Hepatocyte (in vitro differentiated cells): Measurements from ENCODE around the gene EPHA8. TPM values are rescaled to one million over a fixed set of nuclear protein-coding genes. Genes with fewer than 3 reads are reported as not detected.

Source experiments
- DNase-seq: peaks from one replicate; pipeline ENCODE4 v3.0.0-alpha.2; 2016; ENCODE audit warnings: low spot score
- H2AFZ ChIP-seq: fragments of 200-600 bp; sonication (generic); 2 replicates; pipeline ENCODE4 v1.6.0; 2016; ENCODE audit warnings: antibody characterized with exemption, mild to moderate bottlenecking
- H3K27ac ChIP-seq: fragments of 200-600 bp; sonication (generic); 2 replicates; pipeline ENCODE4 v1.5.1; 2016; ENCODE audit warnings: mild to moderate bottlenecking
- H3K27me3 ChIP-seq: fragments of 200-600 bp; sonication (generic); 2 replicates; pipeline ENCODE4 v1.6.1; 2016
- H3K36me3 ChIP-seq: fragments of 200-600 bp; sonication (generic); replicated peaks from 2 replicates; pipeline ENCODE4 v1.5.1; 2016; ENCODE audit warnings: low read depth; ENCODE audit not compliant: insufficient read depth
- H3K4me1 ChIP-seq: fragments of 200-600 bp; sonication (generic); 2 replicates; pipeline ENCODE4 v1.5.1; 2016; ENCODE audit warnings: mild to moderate bottlenecking, moderate library complexity; ENCODE audit not compliant: insufficient read depth
- H3K4me2 ChIP-seq: fragments of 200-600 bp; sonication (generic); 2 replicates; pipeline ENCODE4 v1.6.0; 2016
- H3K4me3 ChIP-seq: fragments of 200-600 bp; sonication (generic); 2 replicates; pipeline ENCODE4 v1.5.1; 2016; ENCODE audit warnings: mild to moderate bottlenecking
- H3K79me2 ChIP-seq: fragments of 200-600 bp; sonication (generic); 2 replicates; pipeline ENCODE4 v1.6.0; 2017; ENCODE audit warnings: mild to moderate bottlenecking
- H3K9me2 ChIP-seq: fragments of 200-600 bp; sonication (generic); replicated peaks from 2 replicates; pipeline ENCODE4 v1.6.0; 2017; ENCODE audit warnings: mild to moderate bottlenecking; ENCODE audit not compliant: insufficient read depth
- H3K9me3 ChIP-seq: fragments of 200-600 bp; sonication (generic); 2 replicates; pipeline ENCODE4 v1.5.1; 2016; ENCODE audit warnings: low read depth, mild to moderate bottlenecking
- H4K20me1 ChIP-seq: fragments of 200-600 bp; sonication (generic); 2 replicates; pipeline ENCODE4 v1.6.0; 2016; ENCODE audit warnings: mild to moderate bottlenecking; ENCODE audit not compliant: insufficient read depth, poor library complexity, severe bottlenecking
- CTCF ChIP-seq: fragments of 200-600 bp; sonication (generic); IDR thresholded peaks from 2 replicates; pipeline ENCODE4 v1.5.1; 2016; ENCODE audit warnings: antibody characterized with exemption, mild to moderate bottlenecking; ENCODE audit not compliant: poor library complexity
- EZH2 ChIP-seq: fragments of 200-600 bp; sonication (generic); IDR thresholded peaks from 2 replicates; pipeline ENCODE4 v1.6.1; 2016; ENCODE audit warnings: antibody characterized with exemption, mild to moderate bottlenecking, borderline replicate concordance
- EZH2phosphoT487 ChIP-seq: fragments of 200-600 bp; sonication (generic); IDR thresholded peaks from one replicate; pipeline ENCODE4 v1.6.1; 2018; ENCODE audit warnings: antibody characterized with exemption, mild to moderate bottlenecking, low read depth, moderate library complexity; ENCODE audit not compliant: unreplicated experiment, severe bottlenecking
- WGBS: methylation state at CpG from one replicate; pipeline ENCODE4 v1.1.6; 2016; ENCODE audit warnings: low lambda C conversion rate; ENCODE audit errors: missing lambda C conversion rate; 5-methylcytosine and 5-hydroxymethylcytosine counted together
- polyA plus RNA-seq: library from polyadenylated mRNA; unstranded; fragments of >200 nt; fragmentation: Nextera tagmentation; extraction: Ambion mirVana; gene quantifications from 2 replicates; pipeline ENCODE4 v1.2.1, GENCODE V29; 2016
- total RNA-seq: library from RNA; depleted of rRNA; stranded (reverse); fragments of >200 nt; gene quantifications from 2 replicates; pipeline ENCODE4 v1.2.3, GENCODE V29; 2014

EPHA8 gene
- total and polyA plus RNA-seq, 2 experiments from 2014 or later = not detected

GRCh38 chr1:22551591-22551990, 11.7 kb upstream of the EPHA8 start:
- Histone ChIP-seq H3K79me2 (no peaks in the 10 kb centered on the region), H4K20me1 (no peaks in the 10 kb centered on the region), H3K4me1 (no peaks in the 10 kb centered on the region), H3K36me3 (no peaks in the 10 kb centered on the region), H2AFZ (no peak overlapping the region), H3K9me3 (no peaks in the 10 kb centered on the region), H3K27me3 (peaks cover 27% of the 10 kb centered on the region), H3K4me2 (no peak overlapping the region), H3K4me3 (no peak overlapping the region), H3K9me2 (no peaks in the 10 kb centered on the region), H3K27ac (no peak overlapping the region)
- TF ChIP-seq EZH2phosphoT487 = no peak
- TF ChIP-seq CTCF = no peak
- TF ChIP-seq EZH2 = no peak
- DNase-seq = no peak
- 76% methylated on average over 17 of the region's 17 CpGs for WGBS

DNA sequence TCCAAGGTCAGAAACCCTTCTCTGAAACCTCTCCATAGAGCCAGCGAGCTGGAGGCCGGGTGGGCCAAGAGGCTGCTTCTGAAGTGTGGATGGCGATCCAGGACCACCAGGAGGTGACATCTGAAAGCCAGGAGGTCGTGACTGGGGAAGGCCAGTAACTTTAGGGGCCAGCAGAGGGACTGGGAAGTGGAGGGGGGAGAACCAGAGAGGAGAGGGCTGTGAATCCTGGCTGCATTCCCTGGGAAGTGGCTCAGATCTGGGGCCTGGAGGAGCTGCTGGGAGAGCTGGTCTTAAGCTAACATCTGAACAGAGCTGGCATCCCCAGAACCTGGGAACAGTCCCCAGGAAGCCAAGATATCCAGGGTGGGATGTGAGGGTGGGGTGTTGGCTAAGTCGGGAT, 11.3 kb upstream of the EPHA8 start:
- no peak for TF ChIP-seq CTCF
- TF ChIP-seq EZH2phosphoT487 = no peak
- TF ChIP-seq EZH2 = no peak
- 79% methylated on average over 5 of the region's 5 CpGs for WGBS

DNA sequence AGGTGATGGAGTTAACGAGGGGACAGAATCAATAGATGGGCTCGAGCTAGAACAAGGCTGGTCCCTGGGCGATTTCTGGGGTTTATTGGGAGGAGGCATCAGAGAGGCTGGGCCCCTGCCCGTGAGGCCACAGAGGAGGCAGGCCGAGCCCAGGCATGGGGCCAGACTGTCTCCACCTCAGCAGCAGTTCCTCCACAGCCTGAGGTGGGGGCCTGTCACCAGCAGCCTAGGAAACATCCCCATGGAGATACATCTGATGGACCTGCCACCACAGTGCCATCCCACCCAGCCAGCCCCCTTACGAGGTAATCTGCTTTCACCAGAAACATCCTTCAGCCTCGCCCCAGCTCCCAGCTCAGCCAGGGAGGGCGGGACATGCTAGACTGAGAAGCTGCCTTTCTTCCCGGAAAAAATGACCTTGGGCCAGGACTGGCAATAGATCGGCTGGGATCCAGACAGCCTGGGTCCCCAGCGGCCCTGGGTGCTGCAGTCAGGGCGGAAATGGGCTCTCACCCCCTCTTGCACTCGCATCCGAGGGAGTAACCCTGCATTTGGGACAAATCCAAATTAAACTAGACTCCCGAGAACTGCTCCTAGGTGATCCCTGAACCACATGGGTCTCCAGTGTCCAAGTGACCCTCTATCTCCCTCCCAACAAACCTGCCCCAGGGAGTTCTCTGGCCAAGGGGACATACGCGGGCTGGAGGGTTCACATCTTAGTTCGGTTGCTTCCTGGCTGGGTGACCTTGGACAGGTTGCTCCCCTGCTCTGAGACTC, 10.0 kb upstream of the EPHA8 start:
- no peaks in the 10 kb centered on the region for H3K9me3 ChIP-seq
- no peaks in the 10 kb centered on the region for H4K20me1 ChIP-seq
- TF ChIP-seq EZH2 = no peak
- no peak for TF ChIP-seq EZH2phosphoT487
- no peak for TF ChIP-seq CTCF
- no peak overlapping the region for H3K4me2 ChIP-seq
- H3K9me2 ChIP-seq = no peaks in the 10 kb centered on the region
- 79% methylated on average over 18 of the region's 18 CpGs for WGBS
- no peaks in the 10 kb centered on the region for H3K36me3 ChIP-seq
- no peak for DNase-seq
- H2AFZ ChIP-seq = no peak overlapping the region
- no peaks in the 10 kb centered on the region for H3K79me2 ChIP-seq
- H3K4me1 ChIP-seq = no peaks in the 10 kb centered on the region
- H3K27ac ChIP-seq = no peak overlapping the region
- no peak overlapping the region for H3K4me3 ChIP-seq
- peaks cover 24% of the 10 kb centered on the region for H3K27me3 ChIP-seq

More for the DNA sequence above, 11.3 kb upstream of the EPHA8 start:
- H3K27ac ChIP-seq = no peak overlapping the region
- no peaks in the 10 kb centered on the region for H3K9me3 ChIP-seq
- H3K27me3 ChIP-seq = peaks cover 25% of the 10 kb centered on the region
- H3K79me2 ChIP-seq = no peaks in the 10 kb centered on the region
- H3K36me3 ChIP-seq = no peaks in the 10 kb centered on the region
- H2AFZ ChIP-seq = no peak overlapping the region
- no peaks in the 10 kb centered on the region for H4K20me1 ChIP-seq
- H3K4me3 ChIP-seq = no peak overlapping the region
- no peak for DNase-seq
- no peaks in the 10 kb centered on the region for H3K4me1 ChIP-seq
- no peak overlapping the region for H3K4me2 ChIP-seq
- H3K9me2 ChIP-seq = no peaks in the 10 kb centered on the region
